SU-DHL-6 (cell line): Measurements from ENCODE around the gene ABCA4.

Source experiments
- EZH2phosphoT487 ChIP-seq: fragments of 200-600 bp; sonication (generic), shearing (Covaris generic); conservative IDR thresholded peaks from 2 replicates; pipeline ENCODE4 v1.6.1; 2018; ENCODE audit warnings: mild to moderate bottlenecking, antibody characterized with exemption, low read length, moderate library complexity, mixed read lengths
- TF ChIP-seq, protein P1 (sequence below): fragments of 200-600 bp; sonication (generic); IDR thresholded peaks from one replicate; pipeline ENCODE4 v1.5.1; 2017; ENCODE audit warnings: antibody characterized with exemption, mild to moderate bottlenecking, low read length, moderate library complexity; ENCODE audit not compliant: insufficient read depth, poor library complexity, severe bottlenecking

DNA sequence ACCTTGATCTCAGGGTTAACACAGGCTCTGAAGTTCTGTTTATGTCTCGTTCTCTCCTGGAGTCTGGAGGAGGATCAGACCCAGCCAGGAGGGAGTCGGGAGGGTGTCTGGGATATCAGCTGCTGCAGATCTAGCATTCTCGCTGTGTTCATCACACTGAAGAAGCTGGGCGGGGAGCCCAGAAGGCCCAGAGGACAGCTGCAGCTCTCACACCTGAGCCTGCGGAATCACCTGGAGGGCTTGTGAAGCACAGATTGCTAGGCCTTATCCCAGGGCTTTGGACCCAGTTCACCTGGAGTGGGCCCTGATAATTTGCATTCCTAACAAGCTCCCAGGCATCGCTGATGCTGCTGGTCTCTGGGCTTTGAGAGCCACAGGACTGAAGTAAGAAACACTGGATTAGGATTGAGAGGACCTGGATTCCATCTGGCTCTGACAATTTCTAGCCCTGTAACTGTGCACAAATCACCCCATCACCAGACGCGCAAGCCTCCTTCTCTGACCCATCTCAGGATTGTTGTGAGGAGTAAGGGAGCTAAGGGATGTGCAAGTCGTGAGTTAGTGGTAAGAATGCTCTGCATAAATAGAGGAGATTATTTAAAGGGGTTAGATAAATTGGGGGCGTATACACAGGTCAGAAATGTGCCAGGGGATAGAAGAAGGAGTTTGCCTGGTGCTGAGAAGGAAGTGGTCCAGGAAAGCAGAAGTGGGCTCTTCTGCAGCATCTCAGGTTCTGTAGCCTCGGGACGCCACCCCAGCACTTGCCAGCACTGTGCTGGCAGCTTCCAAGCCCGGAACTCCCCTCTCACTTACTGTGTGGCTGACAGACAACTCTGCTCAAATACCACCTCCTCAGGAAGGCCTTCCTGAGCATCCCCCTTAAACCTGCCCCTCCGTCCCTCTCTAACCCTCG lies 19.1 kb downstream of the ABCA4 start:
- TF ChIP-seq, protein P1, sequence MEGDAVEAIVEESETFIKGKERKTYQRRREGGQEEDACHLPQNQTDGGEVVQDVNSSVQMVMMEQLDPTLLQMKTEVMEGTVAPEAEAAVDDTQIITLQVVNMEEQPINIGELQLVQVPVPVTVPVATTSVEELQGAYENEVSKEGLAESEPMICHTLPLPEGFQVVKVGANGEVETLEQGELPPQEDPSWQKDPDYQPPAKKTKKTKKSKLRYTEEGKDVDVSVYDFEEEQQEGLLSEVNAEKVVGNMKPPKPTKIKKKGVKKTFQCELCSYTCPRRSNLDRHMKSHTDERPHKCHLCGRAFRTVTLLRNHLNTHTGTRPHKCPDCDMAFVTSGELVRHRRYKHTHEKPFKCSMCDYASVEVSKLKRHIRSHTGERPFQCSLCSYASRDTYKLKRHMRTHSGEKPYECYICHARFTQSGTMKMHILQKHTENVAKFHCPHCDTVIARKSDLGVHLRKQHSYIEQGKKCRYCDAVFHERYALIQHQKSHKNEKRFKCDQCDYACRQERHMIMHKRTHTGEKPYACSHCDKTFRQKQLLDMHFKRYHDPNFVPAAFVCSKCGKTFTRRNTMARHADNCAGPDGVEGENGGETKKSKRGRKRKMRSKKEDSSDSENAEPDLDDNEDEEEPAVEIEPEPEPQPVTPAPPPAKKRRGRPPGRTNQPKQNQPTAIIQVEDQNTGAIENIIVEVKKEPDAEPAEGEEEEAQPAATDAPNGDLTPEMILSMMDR = no peak
- no peak for TF ChIP-seq EZH2phosphoT487
